ENCODE results near the gene NOBOX.
"Not testable (repeated sequence)": the region's sequence is repeated elsewhere in the genome, so short reads cannot be mapped to it uniquely, and the experiment has no call there.

The NOBOX gene

GRCh38 chr7:144403649-144404061 lies at the start of gene NOBOX:
Gene NOBOX, minus strand, starts transcription at chr7:144403693.
- Histone ChIP-seq H3K36me3 (no peaks in the 10 kb centered on the region), H3K27ac (no peak within 1 kb of the TSS), H4K20me1 (no peaks in the 10 kb centered on the region), H3K27me3 (no peaks in the 10 kb centered on the region), H3K4me3 (no peak within 1 kb of the TSS), H3K9me3 (no peaks in the 10 kb centered on the region), H3K4me2 (no peak within 1 kb of the TSS), H3K9ac (no peak within 1 kb of the TSS), H3K4me1 (no peaks in the 10 kb centered on the region)
- no peak for TF ChIP-seq Cebpa-rat (IDR thresholded peaks at IDR 0.05)

- no peaks in the 10 kb centered on the region for H3K4me1 ChIP-seq
- H3K9ac ChIP-seq, result no peak overlapping the region
- H3K36me3 ChIP-seq, result no peaks in the 10 kb centered on the region
- no peaks in the 10 kb centered on the region for H3K27me3 ChIP-seq
- no peak overlapping the region for H3K4me3 ChIP-seq
- TF ChIP-seq Cebpa-rat (IDR thresholded peaks at IDR 0.05), result no peak
- H4K20me1 ChIP-seq, result no peaks in the 10 kb centered on the region
- H3K9me3 ChIP-seq, result no peaks in the 10 kb centered on the region
- H3K4me2 ChIP-seq, result no peak overlapping the region
- no peak overlapping the region for H3K27ac ChIP-seq
Observed at GRCh38 chr7:144452064-144452463, 48.6 kb upstream of the NOBOX start.

- Histone ChIP-seq H3K27ac (no peak overlapping the region), H3K9me3 (no peaks in the 10 kb centered on the region), H3K27me3 (no peaks in the 10 kb centered on the region), H3K4me2 (no peak overlapping the region), H3K36me3 (no peaks in the 10 kb centered on the region), H3K4me1 (no peaks in the 10 kb centered on the region), H3K4me3 (no peak overlapping the region), H3K9ac (no peak overlapping the region), H4K20me1 (no peaks in the 10 kb centered on the region)
- no peak for TF ChIP-seq Cebpa-rat (IDR thresholded peaks at IDR 0.05)
Observed at GRCh38 chr7:144445590-144445989, 42.1 kb upstream of the NOBOX start.

- H3K9ac ChIP-seq, result no peak overlapping the region
- H3K4me1 ChIP-seq, result no peaks in the 10 kb centered on the region
- no peaks in the 10 kb centered on the region for H3K9me3 ChIP-seq
- no peaks in the 10 kb centered on the region for H3K36me3 ChIP-seq
- H3K27me3 ChIP-seq, result no peaks in the 10 kb centered on the region
- TF ChIP-seq Cebpa-rat (IDR thresholded peaks at IDR 0.05), result no peak
- no peak overlapping the region for H3K4me3 ChIP-seq
- no peak overlapping the region for H3K27ac ChIP-seq
- no peak overlapping the region for H3K4me2 ChIP-seq
- no peaks in the 10 kb centered on the region for H4K20me1 ChIP-seq
Observed at GRCh38 chr7:144439717-144440205, 36.3 kb upstream of the NOBOX start.

GRCh38 chr7:144438759-144439158 lies 35.3 kb upstream of the NOBOX start:
- Histone ChIP-seq H3K36me3 (no peaks in the 10 kb centered on the region), H3K27me3 (no peaks in the 10 kb centered on the region), H3K4me1 (no peaks in the 10 kb centered on the region), H4K20me1 (no peaks in the 10 kb centered on the region), H3K9me3 (no peaks in the 10 kb centered on the region), H3K4me2 (no peak overlapping the region), H3K4me3 (no peak overlapping the region), H3K9ac (no peak overlapping the region), H3K27ac (no peak overlapping the region)
- TF ChIP-seq Cebpa-rat (IDR thresholded peaks at IDR 0.05), result no peak

- no peak for TF ChIP-seq Cebpa-rat (IDR thresholded peaks at IDR 0.05)
- no peak overlapping the region for H3K27ac ChIP-seq
- H3K36me3 ChIP-seq, result no peaks in the 10 kb centered on the region
- no peaks in the 10 kb centered on the region for H3K9me3 ChIP-seq
- no peaks in the 10 kb centered on the region for H3K27me3 ChIP-seq
- H3K4me3 ChIP-seq, result no peak overlapping the region
- no peak overlapping the region for H3K4me2 ChIP-seq
- H4K20me1 ChIP-seq, result no peaks in the 10 kb centered on the region
- no peak overlapping the region for H3K9ac ChIP-seq
- H3K4me1 ChIP-seq, result no peaks in the 10 kb centered on the region
Observed at GRCh38 chr7:144437370-144438191, 34.1 kb upstream of the NOBOX start.

GRCh38 chr7:144436500-144436899 lies 33.0 kb upstream of the NOBOX start:
- TF ChIP-seq Cebpa-rat (IDR thresholded peaks at IDR 0.05), result no peak
- Histone ChIP-seq H3K27me3 (no peaks in the 10 kb centered on the region), H3K4me1 (no peaks in the 10 kb centered on the region), H3K4me2 (no peak overlapping the region), H3K9me3 (no peaks in the 10 kb centered on the region), H3K9ac (no peak overlapping the region), H3K27ac (no peak overlapping the region), H3K4me3 (no peak overlapping the region), H4K20me1 (no peaks in the 10 kb centered on the region), H3K36me3 (no peaks in the 10 kb centered on the region)

GRCh38 chr7:144428431-144428830 lies 24.9 kb upstream of the NOBOX start:
- Histone ChIP-seq H3K9me3 (peaks cover 54% of the 10 kb centered on the region), H3K27ac (no peak overlapping the region), H3K27me3 (no peaks in the 10 kb centered on the region), H3K4me2 (no peak overlapping the region), H3K4me1 (no peaks in the 10 kb centered on the region), H3K4me3 (no peak overlapping the region), H3K36me3 (no peaks in the 10 kb centered on the region), H4K20me1 (no peaks in the 10 kb centered on the region), H3K9ac (no peak overlapping the region)
- no peak for TF ChIP-seq Cebpa-rat (IDR thresholded peaks at IDR 0.05)

GRCh38 chr7:144427539-144427938 lies 24.0 kb upstream of the NOBOX start:
- peaks cover 54% of the 10 kb centered on the region for H3K9me3 ChIP-seq
- not testable (repeated sequence) for H3K36me3 ChIP-seq, H3K27ac ChIP-seq, H3K4me1 ChIP-seq, H3K9ac ChIP-seq, H4K20me1 ChIP-seq, H3K4me2 ChIP-seq, H3K4me3 ChIP-seq, H3K27me3 ChIP-seq

- H3K27me3 ChIP-seq, H3K4me3 ChIP-seq, H3K4me2 ChIP-seq, H3K36me3 ChIP-seq, H3K9ac ChIP-seq, H3K4me1 ChIP-seq, H4K20me1 ChIP-seq, H3K27ac ChIP-seq: not testable (repeated sequence)
- H3K9me3 ChIP-seq, result peaks cover 16% of the 10 kb centered on the region
Observed at GRCh38 chr7:144418931-144419330, 15.4 kb upstream of the NOBOX start.

GRCh38 chr7:144416341-144416740 lies 12.8 kb upstream of the NOBOX start:
- Histone ChIP-seq H3K27me3 (no peaks in the 10 kb centered on the region), H3K27ac (no peak overlapping the region), H3K4me1 (no peaks in the 10 kb centered on the region), H4K20me1 (no peaks in the 10 kb centered on the region), H3K4me2 (no peak overlapping the region), H3K36me3 (no peaks in the 10 kb centered on the region), H3K9ac (no peak overlapping the region), H3K9me3 (peaks cover 12% of the 10 kb centered on the region), H3K4me3 (no peak overlapping the region)
- no peak for TF ChIP-seq Cebpa-rat (IDR thresholded peaks at IDR 0.05)
